Upper lobe of left lung (tissue), 6 donors: ENCODE measurements around the gene ZNF319. TPM values are rescaled to one million over a fixed set of nuclear protein-coding genes. Genes with fewer than 3 reads are reported as not detected.

Experiments
- ATAC-seq, 2 donors: fragments of 200-7000 bp; cut with Tn5 transposase; one replicate each; pipeline ENCODE4 v1.9.1; 2022; ENCODE audit warnings: mild to moderate bottlenecking in 2 of 2, moderate library complexity in 2 of 2; ENCODE audit not compliant: low FRiP score in 2 of 2
- DNase-seq, 2 donors: peaks; one replicate each; pipeline ENCODE4 v3.0.0-alpha.2; 2019 to 2020
- H3K27ac ChIP-seq, 4 donors: fragments of 200-600 bp; sonication (generic); one replicate each; pipeline ENCODE4 v1.5.1; 2016 to 2019
- H3K27me3 ChIP-seq, 4 donors: fragments of 200-600 bp; sonication (generic); one replicate each; pipeline ENCODE4 v1.5.1; 2017 to 2019
- H3K36me3 ChIP-seq, 4 donors: fragments of 200-600 bp; sonication (generic); one replicate each; pipeline ENCODE4 v1.5.1; 2016 to 2019
- H3K4me1 ChIP-seq, 4 donors: fragments of 200-600 bp; sonication (generic); one replicate each; pipeline ENCODE4 v1.5.1; 2018 to 2019
- H3K4me3 ChIP-seq, 4 donors: fragments of 200-600 bp; sonication (generic); one replicate each; pipeline ENCODE4 v1.5.1; 2017 to 2019; ENCODE audit warnings: mild to moderate bottlenecking in 2 of 4, moderate library complexity in 1 of 4
- H3K9me3 ChIP-seq, 4 donors: fragments of 200-600 bp; sonication (generic); one replicate each; pipeline ENCODE4 v1.5.1; 2018 to 2019
- CTCF ChIP-seq, 6 experiments: fragments of 450-650 bp in 4 of 6; fragments of 200-600 bp in 2 of 6; sonication (generic) in 2 of 6; IDR thresholded peaks; one replicate each; pipeline ENCODE4 v1.5.1; 2016 to 2019; ENCODE audit warnings: antibody characterized with exemption in 6 of 6
- EP300 ChIP-seq, 4 donors: sonication (generic); formaldehyde crosslinking; IDR thresholded peaks; one replicate each; pipeline ENCODE4 v1.5.1; 2017; ENCODE audit warnings: antibody characterized with exemption in 4 of 4, control low read depth in 2 of 4
- POLR2A ChIP-seq, 4 donors: fragments of 450-650 bp; IDR thresholded peaks; one replicate each; pipeline ENCODE4 v1.5.1; 2016 to 2017; ENCODE audit warnings: antibody characterized with exemption in 4 of 4, mild to moderate bottlenecking in 2 of 4
- POLR2AphosphoS5 ChIP-seq, 2 donors: sonication (generic); formaldehyde crosslinking; IDR thresholded peaks; one replicate each; pipeline ENCODE4 v1.5.1; 2017; ENCODE audit warnings: antibody characterized with exemption in 2 of 2
- WGBS, 2 donors: methylation state at CpG; one replicate each; pipeline ENCODE4 v1.1.5; 2017 to 2018; 5-methylcytosine and 5-hydroxymethylcytosine counted together
- total RNA-seq, 6 donors: library from RNA; depleted of rRNA in 4 of 6; stranded (reverse); fragments of >200 nt in 4 of 6; gene quantifications; one replicate each; pipeline versions ENCODE4 v1.1.0 to v1.2.1, GENCODE V29; 2016 to 2021
- donor health status: DM: no; HTN: no; CAD: no; lungs with moderate emphysema.
- donor health status: DM: no; HTN: yes; CAD: no; lungs with severe emphysema.

The ZNF319 gene
- total RNA-seq, 6 donors from 2014 or later = 8.0 to 28.3 (median 13.3) TPM

GRCh38 chr16:57996406-57997175 lies 3.9 kb downstream of the ZNF319 start:
- H3K27ac ChIP-seq = no peak overlapping the region
- WGBS, 2 donors = 93 to 96% methylated on average over 40 to 50 of the region's 62 CpGs

DNA sequence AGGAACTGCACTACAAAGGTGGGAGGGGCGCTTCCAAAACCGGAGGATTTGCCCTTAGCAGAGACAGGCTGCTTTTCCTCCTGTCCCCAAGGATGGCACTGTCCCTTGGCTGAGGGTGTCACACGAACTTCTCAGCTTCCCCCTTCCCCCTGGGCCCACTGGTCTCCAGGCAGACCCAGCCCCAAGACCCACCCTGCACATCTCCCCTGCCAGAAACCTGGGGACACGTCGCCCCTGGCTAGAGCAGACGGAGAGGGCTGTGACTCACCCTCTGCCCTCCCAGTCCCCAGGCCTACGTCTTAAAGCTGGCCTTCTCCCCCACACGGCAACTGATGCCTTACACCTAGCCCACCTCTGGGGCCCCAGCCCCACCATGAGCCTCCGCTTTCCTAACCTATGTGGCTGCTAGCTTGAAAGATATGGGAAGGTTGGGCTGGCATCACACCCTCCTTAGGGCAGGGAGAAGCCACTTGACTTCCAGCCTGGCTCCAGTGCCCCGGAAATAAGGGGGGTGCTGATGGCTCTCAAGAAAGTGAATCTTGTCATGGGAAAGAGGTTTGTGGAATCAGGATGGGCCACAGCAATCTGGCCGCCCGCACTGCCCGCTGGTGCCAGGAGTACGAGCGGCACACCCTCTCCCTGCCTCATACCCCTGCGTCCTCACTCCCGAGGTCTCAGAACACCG lies 4.6 kb downstream of the ZNF319 start:
- Histone ChIP-seq H3K9me3 (no peaks in the 10 kb centered on the region), H3K4me3 (no peak overlapping the region), H3K27ac (peak overlapping the region in 1 of 4 donors; percentile 77), H3K36me3 (peaks cover 13 to 41% (median 27%) of the 10 kb centered on the region in 4 donors), H3K27me3 (no peaks in the 10 kb centered on the region), H3K4me1 (peaks cover 46 to 71% (median 57%) of the 10 kb centered on the region in 4 donors)
- DNase-seq (no peak), ATAC-seq (no peak)
- TF ChIP-seq CTCF (IDR thresholded peaks at IDR 0.05) (no peak), POLR2A (IDR thresholded peaks at IDR 0.05) (no peak), POLR2AphosphoS5 (IDR thresholded peaks at IDR 0.05) (no peak), EP300 (IDR thresholded peaks at IDR 0.05) (no peak)
- 86 to 89% methylated on average over 17 to 18 of the region's 18 CpGs for WGBS, 2 donors

More at GRCh38 chr16:57996406-57997175, 3.9 kb downstream of the ZNF319 start:
- Histone ChIP-seq H3K4me3 (no peak overlapping the region), H3K27me3 (no peaks in the 10 kb centered on the region), H3K9me3 (no peaks in the 10 kb centered on the region), H3K36me3 (peaks cover 13 to 41% (median 27%) of the 10 kb centered on the region in 4 donors), H3K4me1 (peaks cover 46 to 75% (median 60%) of the 10 kb centered on the region in 4 donors)
- TF ChIP-seq POLR2A (IDR thresholded peaks at IDR 0.05) = no peak
- TF ChIP-seq EP300 (IDR thresholded peaks at IDR 0.05) = no peak
- TF ChIP-seq CTCF (IDR thresholded peaks at IDR 0.05) = no peak
- no peak for TF ChIP-seq POLR2AphosphoS5 (IDR thresholded peaks at IDR 0.05)
- ATAC-seq (no peak), DNase-seq (peak in 1 of 2 donors; percentile 78)

- DNase-seq (peak in 1 of 2 donors; percentile 86), ATAC-seq (peak in 1 of 2 donors; percentile 44)
- no peaks in the 10 kb centered on the region for H3K27me3 ChIP-seq
- no peak overlapping the region for H3K4me3 ChIP-seq
- H3K36me3 ChIP-seq = peaks cover 13 to 41% (median 27%) of the 10 kb centered on the region in 4 donors
- TF ChIP-seq POLR2AphosphoS5 (IDR thresholded peaks at IDR 0.05) (no peak), POLR2A (IDR thresholded peaks at IDR 0.05) (no peak), EP300 (IDR thresholded peaks at IDR 0.05) (no peak), CTCF (IDR thresholded peaks at IDR 0.05) (peak; percentile 29 to 52 (median 48))
- 17% methylated on average over 4 of the region's 4 CpGs for WGBS, 2 donors
- H3K4me1 ChIP-seq = peaks cover 46 to 66% (median 54%) of the 10 kb centered on the region in 4 donors
- peak overlapping the region in 2 of 4 donors; percentile 45 to 77 for H3K27ac ChIP-seq
- H3K9me3 ChIP-seq = no peaks in the 10 kb centered on the region
These were observed 5.7 kb downstream of the ZNF319 start for GRCh38 chr16:57994778-57995177.

DNA sequence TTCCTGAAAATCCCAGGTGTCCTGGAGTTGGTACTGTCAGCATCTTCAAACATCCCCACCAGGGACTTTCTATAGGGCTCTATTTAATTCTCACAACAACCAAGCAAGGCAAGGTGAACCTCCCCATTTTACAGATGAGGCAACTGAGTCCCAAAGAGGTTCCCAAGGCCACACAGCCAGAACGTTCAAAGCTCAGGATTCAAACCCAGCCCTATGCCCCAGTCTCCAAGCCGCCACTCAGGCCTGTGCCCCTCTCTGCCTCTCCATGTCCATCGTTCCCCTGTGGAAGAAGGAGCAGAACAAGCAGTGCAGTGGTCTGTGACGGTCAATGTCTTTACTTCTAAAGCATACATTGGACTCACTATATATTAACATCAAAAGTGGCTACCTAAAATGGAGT lies 6.1 kb downstream of the ZNF319 start:
- H3K4me3 ChIP-seq = no peak overlapping the region
- no peaks in the 10 kb centered on the region for H3K9me3 ChIP-seq
- H3K27ac ChIP-seq = peak overlapping the region in 3 of 4 donors; percentile 45 to 79 (median 77)
- DNase-seq = no peak
- peaks cover 13 to 41% (median 27%) of the 10 kb centered on the region in 4 donors for H3K36me3 ChIP-seq
- no peaks in the 10 kb centered on the region for H3K27me3 ChIP-seq
- TF ChIP-seq POLR2AphosphoS5 (IDR thresholded peaks at IDR 0.05) (no peak), EP300 (IDR thresholded peaks at IDR 0.05) (no peak), CTCF (IDR thresholded peaks at IDR 0.05) (no peak), POLR2A (IDR thresholded peaks at IDR 0.05) (no peak)
- 91 to 92% methylated on average over 4 of the region's 4 CpGs for WGBS, 2 donors
- ATAC-seq = no peak
- peaks cover 42 to 61% (median 50%) of the 10 kb centered on the region in 4 donors for H3K4me1 ChIP-seq
